HL-60/S4 treated with retinoic acid at 250 ng/mL for 4 days and 3 days (cell line): ENCODE measurements around the gene KCNS3.
"Not testable (repeated sequence)": the region's sequence is repeated elsewhere in the genome, so short reads cannot be mapped to it uniquely, and the experiment has no call there.

Source experiments
- in situ Hi-C: fragments of 300-500 bp; cut with MboI; formaldehyde crosslinking; loops from 2 replicates; pipeline ENCODE4 v1.7.0; 2022; ENCODE audit warnings: low sequenced_read_pairs

KCNS3 gene

GRCh38 chr2:17935242-17935885 lies 56.9 kb downstream of the KCNS3 start:
- in situ Hi-C loops: no loop called here

GRCh38 chr2:17936599-17936998 lies 58.1 kb downstream of the KCNS3 start:
- in situ Hi-C loops: no loop called here

- in situ Hi-C loops: no loop called here
Measured at GRCh38 chr2:17940091-17940630, 61.7 kb downstream of the KCNS3 start.

DNA sequence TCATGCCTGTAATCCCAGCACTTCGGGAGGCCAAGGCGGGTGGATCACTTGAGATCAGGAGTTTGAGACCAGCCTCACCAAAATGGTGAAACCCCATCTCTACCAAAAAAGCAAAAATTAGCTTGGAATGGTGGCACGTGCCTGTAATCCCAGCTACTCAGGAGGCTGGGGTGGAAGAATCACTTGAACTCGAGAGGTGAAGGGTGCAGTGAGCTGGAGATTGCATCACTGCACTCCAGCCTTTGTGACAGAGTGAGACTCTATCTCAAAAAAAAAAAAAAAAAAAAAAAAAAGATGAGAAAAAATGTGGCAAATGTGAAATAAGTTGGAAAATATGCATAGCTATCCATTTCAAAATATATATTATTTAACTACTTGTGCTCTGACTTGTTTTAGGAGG lies 65.0 kb downstream of the KCNS3 start:
- in situ Hi-C loops: no loop called here

DNA sequence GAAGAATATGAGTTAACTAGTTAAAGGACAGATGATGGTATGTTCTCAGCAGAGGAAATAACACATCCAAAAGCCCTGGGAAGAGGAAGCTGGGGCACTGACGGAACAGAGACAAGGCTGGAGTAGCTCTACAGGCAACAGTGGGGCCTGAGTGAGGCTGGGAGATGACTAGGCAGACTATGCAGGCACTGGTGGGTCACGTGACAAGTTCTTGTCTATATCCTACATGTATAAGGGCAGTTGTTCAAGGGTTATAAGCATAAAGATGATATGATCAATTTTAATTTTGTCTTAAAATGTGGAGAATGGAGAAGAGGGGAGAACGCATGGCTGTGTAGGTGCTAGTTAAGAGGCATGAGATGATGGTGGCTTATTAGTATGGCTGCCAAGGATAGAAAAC lies 68.6 kb downstream of the KCNS3 start:
- in situ Hi-C loops: no loop called here

GRCh38 chr2:17950006-17950405 lies 71.5 kb downstream of the KCNS3 start:
- in situ Hi-C loops: no loop called here

DNA sequence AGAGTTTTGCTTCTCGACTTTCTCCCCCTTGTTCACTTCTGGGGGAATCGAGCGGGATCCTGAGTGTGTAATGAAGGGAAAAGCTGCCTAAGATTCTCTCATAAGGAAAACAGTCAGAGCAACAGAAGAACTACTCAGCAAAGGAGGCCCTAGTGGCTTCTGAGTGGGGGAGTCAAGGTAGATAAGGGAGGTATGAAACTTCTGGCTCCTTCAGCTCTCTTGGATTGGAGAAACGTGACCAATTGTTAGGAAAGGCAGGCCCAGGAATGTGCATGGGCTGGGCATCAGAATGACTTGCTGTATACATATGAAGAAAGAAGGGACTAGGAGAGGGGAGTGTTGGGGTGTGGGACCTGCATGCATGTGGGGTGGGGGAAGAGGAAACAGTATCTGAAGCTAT lies 73.1 kb downstream of the KCNS3 start:
- in situ Hi-C loops: no loop called here

- in situ Hi-C loops: no loop called here
Measured at GRCh38 chr2:17958466-17959092, 80.1 kb downstream of the KCNS3 start.

- in situ Hi-C loops: no loop called here
Measured at GRCh38 chr2:17959356-17959755, 80.9 kb downstream of the KCNS3 start.

- in situ Hi-C loops: no loop called here
Measured at GRCh38 chr2:17959833-17960232, 81.4 kb downstream of the KCNS3 start.

DNA sequence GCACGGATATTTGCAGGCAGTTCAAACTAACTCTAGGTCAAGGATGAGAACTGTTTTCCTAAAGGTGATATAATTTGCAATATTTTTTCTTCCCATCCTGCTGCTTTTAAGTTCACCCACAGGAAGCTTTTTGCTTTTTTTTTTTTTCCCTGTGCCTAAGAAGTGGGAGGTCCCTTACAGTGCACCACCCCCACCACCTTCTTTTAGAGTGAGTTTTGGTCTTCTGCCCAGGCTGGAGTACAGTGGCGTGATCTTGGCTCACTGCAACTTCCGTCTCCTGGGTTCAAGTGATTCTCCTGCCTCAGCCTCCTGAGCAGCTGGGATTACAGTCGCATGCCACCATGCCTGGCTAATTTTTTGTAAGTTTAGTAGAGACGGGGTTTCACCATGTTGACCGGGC lies 82.5 kb downstream of the KCNS3 start:
- in situ Hi-C loops: no loop called here

DNA sequence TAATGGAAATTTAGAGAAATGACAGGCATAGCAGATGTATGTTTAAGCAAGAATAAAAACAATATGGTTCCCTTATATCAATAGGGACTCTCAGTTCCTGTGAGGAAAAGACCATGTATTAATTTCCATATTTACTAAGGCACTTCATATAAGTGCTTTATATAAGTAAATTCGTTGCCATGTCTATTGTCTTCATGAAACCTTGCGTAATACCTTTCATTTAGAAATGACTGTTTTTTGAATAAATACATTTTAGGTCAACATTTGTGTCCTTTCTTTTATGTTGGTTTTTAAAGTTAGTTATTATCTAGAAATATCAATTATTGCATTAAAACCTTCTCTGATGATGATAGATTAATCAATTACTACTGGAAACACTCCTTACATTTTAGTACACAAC lies 83.3 kb downstream of the KCNS3 start:
- in situ Hi-C loops: no loop called here

DNA sequence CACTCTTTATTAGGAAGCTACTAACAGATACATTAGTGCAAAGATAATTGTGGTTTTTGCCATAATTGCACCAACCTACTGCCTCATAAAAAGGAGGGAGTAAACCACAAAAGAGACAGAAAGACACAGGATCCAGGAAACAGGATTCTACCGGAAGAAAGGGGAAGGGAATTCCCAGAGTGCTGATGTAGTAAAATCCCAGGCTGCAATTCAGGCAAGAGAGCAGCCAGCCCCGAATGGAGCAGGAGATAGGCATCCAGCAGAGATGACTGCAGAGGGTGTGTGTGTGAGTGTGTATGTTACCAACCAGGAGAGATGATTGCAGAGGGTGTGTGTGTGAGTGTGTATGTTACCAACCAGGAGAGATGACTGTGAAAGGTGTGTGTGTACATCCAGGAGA lies 84.4 kb downstream of the KCNS3 start:
- in situ Hi-C loops: no loop called here

- in situ Hi-C loops: not testable (repeated sequence)
Measured at GRCh38 chr2:17963571-17963970, 85.1 kb downstream of the KCNS3 start.

DNA sequence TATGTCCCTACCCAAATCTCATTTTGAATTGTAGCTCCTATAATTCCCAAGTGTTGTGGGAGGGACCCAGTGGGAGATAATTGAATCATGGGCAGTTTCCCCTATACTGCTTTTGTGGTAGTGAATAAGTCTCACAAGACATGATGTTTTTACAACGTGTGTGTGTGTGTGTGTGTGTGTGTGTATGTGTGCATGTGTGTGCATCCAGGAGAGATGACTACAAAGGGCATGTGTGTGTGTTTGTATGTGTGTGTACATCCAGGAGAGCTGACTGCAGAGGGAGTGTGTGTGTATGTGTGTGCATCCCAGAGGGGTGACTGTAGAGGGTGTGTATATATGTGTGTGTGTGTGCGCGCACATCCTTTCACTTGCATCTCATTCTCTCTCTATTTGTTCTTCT lies 86.7 kb downstream of the KCNS3 start:
- in situ Hi-C loops: no loop called here

DNA sequence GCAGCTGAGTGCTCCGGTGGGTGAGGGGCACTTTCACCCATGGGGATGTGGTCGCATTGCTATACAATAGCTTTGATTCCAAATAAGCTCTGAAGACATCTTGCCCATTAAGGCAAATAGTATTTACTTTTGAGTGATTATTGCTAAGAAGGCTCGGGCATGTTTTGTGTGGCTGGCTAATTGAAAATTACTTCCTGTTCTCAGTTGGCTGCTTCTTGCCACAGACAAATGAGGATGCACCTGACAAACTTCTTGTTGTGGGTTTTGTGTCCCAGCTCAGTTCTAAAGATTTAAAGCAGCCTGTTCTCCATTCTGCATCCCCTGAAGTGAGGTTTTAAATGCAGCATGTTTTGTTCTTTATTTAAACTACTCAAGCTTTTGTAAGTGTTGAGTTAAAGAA lies 88.3 kb downstream of the KCNS3 start:
- in situ Hi-C loops: no loop called here

- in situ Hi-C loops: no loop called here
Measured at GRCh38 chr2:17969661-17970060, 91.2 kb downstream of the KCNS3 start.

GRCh38 chr2:17971531-17972125 lies 93.2 kb downstream of the KCNS3 start:
- in situ Hi-C loops: no loop called here

GRCh38 chr2:17972991-17973390 lies 94.5 kb downstream of the KCNS3 start:
- in situ Hi-C loops: no loop called here

DNA sequence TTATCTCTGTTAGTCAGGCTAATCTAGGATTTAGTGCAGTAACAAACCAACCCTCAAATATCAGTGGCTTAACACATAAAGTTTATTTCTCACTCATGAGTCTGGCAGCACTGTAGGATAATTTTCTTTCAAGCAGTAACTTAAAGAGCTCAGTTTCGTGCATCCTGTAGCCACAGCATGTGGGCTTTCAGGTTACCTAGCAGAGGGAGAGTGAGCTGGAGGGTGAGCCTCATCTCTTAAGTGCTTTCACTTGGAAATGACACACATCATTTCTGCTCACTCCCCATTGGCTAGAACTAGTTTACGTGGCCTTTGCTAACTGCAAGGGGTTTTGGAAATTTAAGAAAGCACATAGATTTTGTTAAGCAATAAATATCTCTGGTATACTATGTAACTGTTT lies 96.9 kb downstream of the KCNS3 start:
- in situ Hi-C loops: no loop called here

GRCh38 chr2:17976871-17977746 lies 98.6 kb downstream of the KCNS3 start:
- in situ Hi-C loops: no loop called here
